NT2/D1 (cell line): ENCODE measurements around the gene ITPR2.

Source experiments
- YY1 ChIP-seq: IDR thresholded peaks from 2 replicates; pipeline ENCODE4 v1.6.1; 2011; ENCODE audit not compliant: insufficient read length, insufficient read depth
- ZNF274 ChIP-seq: IDR thresholded peaks from 2 replicates; pipeline ENCODE4 v1.6.1; 2011; ENCODE audit warnings: mild to moderate bottlenecking, low read depth, low read length

DNA sequence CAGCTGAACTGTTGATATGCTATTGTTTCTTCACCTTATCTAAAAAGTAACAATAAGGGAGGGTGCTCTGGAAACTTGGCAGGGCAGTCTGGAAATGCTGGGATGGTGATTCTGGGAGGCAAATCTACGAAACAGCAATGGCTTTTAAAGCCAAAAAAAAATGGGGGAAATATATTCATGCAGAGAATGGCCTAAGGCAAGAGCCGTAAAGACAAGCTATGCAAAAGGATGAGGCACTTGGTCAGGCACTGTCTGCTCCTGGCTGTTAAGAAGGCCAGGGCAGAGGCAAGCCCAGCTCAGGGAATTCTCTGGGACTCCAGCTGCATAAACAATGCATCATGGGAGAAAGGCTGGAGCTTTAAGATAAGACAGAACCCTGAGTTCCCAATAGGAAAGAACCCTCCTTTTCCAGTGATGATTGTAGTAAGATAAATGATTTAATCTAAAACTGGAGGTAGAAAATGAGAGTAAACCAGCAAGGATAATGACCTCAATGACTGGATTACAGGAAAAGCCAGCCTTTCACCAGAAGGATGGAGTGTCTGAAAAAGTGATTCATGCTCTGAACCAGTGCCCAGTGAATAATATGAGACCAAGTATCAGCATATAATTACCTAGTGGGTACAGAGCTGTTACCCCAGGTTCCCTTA is 46.0 kb downstream of the ITPR2 start:
- TF ChIP-seq ZNF274 (no peak), YY1 (no peak)
